ENCODE measurements around the gene NIPSNAP3A. TPM values are rescaled to one million over a fixed set of nuclear protein-coding genes. Genes with fewer than 3 reads are reported as not detected.

NIPSNAP3A gene
- total RNA-seq, 1 donor from 2014 or later: 25.8 TPM

- Histone ChIP-seq H3K27ac (peak overlapping the region; percentile 86), H3K4me3 (peak overlapping the region; percentile 83 to 89), H3K27me3 (no peaks in the 10 kb centered on the region), H3K9me3 (no peaks in the 10 kb centered on the region), H3K4me1 (peaks cover 13% of the 10 kb centered on the region), H3K36me3 (peaks cover 0 to 11% of the 10 kb centered on the region in 2 donors)
- TF ChIP-seq POLR2A (IDR thresholded peaks at IDR 0.05): no peak
- TF ChIP-seq POLR2AphosphoS5 (IDR thresholded peaks at IDR 0.05; ENCODE audit: insufficient read depth in 1 of 2, low read depth in 1 of 2): no peak
- TF ChIP-seq CTCF (IDR thresholded peaks at IDR 0.05): no peak
- no peak for DNase-seq (ENCODE audit: extremely low spot score in 2 of 2)
- intact Hi-C loops (cut with DNase I): no loop called here
These were observed 278 bp upstream of the NIPSNAP3A start for GRCh38 chr9:104747245-104747564.

GRCh38 chr9:104748359-104749031 lies 1.0 kb downstream of the NIPSNAP3A start:
- TF ChIP-seq CTCF (IDR thresholded peaks at IDR 0.05) (no peak), POLR2AphosphoS5 (IDR thresholded peaks at IDR 0.05; ENCODE audit: insufficient read depth in 1 of 2, low read depth in 1 of 2) (no peak), POLR2A (IDR thresholded peaks at IDR 0.05) (no peak)
- Histone ChIP-seq H3K27me3 (no peaks in the 10 kb centered on the region), H3K4me1 (peaks cover 13% of the 10 kb centered on the region), H3K4me3 (peak overlapping the region; percentile 83 to 89), H3K27ac (peak overlapping the region; percentile 86), H3K36me3 (peaks cover 0 to 23% of the 10 kb centered on the region in 2 donors), H3K9me3 (no peaks in the 10 kb centered on the region)
- intact Hi-C loops (cut with DNase I): no loop called here
- no peak for DNase-seq (ENCODE audit: extremely low spot score in 2 of 2)

GRCh38 chr9:104750185-104750767 lies 2.8 kb downstream of the NIPSNAP3A start:
- peaks cover 13% of the 10 kb centered on the region for H3K4me1 ChIP-seq
- H3K27me3 ChIP-seq: no peaks in the 10 kb centered on the region
- no peak for DNase-seq (ENCODE audit: extremely low spot score in 2 of 2)
- peaks cover 0 to 31% of the 10 kb centered on the region in 2 donors for H3K36me3 ChIP-seq
- no peak overlapping the region for H3K27ac ChIP-seq
- H3K9me3 ChIP-seq: no peaks in the 10 kb centered on the region
- H3K4me3 ChIP-seq: no peak overlapping the region
- no peak for TF ChIP-seq CTCF (IDR thresholded peaks at IDR 0.05)
- no peak for TF ChIP-seq POLR2A (IDR thresholded peaks at IDR 0.05)
- TF ChIP-seq POLR2AphosphoS5 (IDR thresholded peaks at IDR 0.05; ENCODE audit: insufficient read depth in 1 of 2, low read depth in 1 of 2): no peak
- intact Hi-C loops (cut with DNase I): no loop called here

GRCh38 chr9:104758974-104759373 lies 11.5 kb downstream of the NIPSNAP3A start:
- no peak overlapping the region for H3K4me3 ChIP-seq
- intact Hi-C loops (cut with DNase I): no loop called here

More at GRCh38 chr9:104758974-104759373, 11.5 kb downstream of the NIPSNAP3A start:
- DNase-seq (ENCODE audit: extremely low spot score in 2 of 2): no peak
- H3K4me1 ChIP-seq: no peaks in the 10 kb centered on the region
- H3K36me3 ChIP-seq: peaks cover 0 to 6% of the 10 kb centered on the region in 2 donors
- TF ChIP-seq CTCF (IDR thresholded peaks at IDR 0.05) (no peak), POLR2A (IDR thresholded peaks at IDR 0.05) (no peak), POLR2AphosphoS5 (IDR thresholded peaks at IDR 0.05; ENCODE audit: insufficient read depth in 1 of 2, low read depth in 1 of 2) (no peak)
- H3K27ac ChIP-seq: no peak overlapping the region
- no peaks in the 10 kb centered on the region for H3K9me3 ChIP-seq
- H3K27me3 ChIP-seq: no peaks in the 10 kb centered on the region

Data from vagina (tissue), 2 donors.